GM21723 (cell line): ENCODE measurements around the gene CACNA2D4.
"Not testable (repeated sequence)": the region's sequence is repeated elsewhere in the genome, so short reads cannot be mapped to it uniquely, and the experiment has no call there.

Experiments used
- ATAC-seq: cut with Tn5 transposase; IDR thresholded peaks from one replicate; pipeline ENCODE4 v1.9.1; 2021; ENCODE audit warnings: mild to moderate bottlenecking, moderate library complexity; ENCODE audit not compliant: unreplicated experiment

CACNA2D4 gene, protein sequence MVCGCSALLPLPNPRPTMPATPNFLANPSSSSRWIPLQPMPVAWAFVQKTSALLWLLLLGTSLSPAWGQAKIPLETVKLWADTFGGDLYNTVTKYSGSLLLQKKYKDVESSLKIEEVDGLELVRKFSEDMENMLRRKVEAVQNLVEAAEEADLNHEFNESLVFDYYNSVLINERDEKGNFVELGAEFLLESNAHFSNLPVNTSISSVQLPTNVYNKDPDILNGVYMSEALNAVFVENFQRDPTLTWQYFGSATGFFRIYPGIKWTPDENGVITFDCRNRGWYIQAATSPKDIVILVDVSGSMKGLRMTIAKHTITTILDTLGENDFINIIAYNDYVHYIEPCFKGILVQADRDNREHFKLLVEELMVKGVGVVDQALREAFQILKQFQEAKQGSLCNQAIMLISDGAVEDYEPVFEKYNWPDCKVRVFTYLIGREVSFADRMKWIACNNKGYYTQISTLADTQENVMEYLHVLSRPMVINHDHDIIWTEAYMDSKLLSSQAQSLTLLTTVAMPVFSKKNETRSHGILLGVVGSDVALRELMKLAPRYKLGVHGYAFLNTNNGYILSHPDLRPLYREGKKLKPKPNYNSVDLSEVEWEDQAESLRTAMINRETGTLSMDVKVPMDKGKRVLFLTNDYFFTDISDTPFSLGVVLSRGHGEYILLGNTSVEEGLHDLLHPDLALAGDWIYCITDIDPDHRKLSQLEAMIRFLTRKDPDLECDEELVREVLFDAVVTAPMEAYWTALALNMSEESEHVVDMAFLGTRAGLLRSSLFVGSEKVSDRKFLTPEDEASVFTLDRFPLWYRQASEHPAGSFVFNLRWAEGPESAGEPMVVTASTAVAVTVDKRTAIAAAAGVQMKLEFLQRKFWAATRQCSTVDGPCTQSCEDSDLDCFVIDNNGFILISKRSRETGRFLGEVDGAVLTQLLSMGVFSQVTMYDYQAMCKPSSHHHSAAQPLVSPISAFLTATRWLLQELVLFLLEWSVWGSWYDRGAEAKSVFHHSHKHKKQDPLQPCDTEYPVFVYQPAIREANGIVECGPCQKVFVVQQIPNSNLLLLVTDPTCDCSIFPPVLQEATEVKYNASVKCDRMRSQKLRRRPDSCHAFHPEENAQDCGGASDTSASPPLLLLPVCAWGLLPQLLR

DNA sequence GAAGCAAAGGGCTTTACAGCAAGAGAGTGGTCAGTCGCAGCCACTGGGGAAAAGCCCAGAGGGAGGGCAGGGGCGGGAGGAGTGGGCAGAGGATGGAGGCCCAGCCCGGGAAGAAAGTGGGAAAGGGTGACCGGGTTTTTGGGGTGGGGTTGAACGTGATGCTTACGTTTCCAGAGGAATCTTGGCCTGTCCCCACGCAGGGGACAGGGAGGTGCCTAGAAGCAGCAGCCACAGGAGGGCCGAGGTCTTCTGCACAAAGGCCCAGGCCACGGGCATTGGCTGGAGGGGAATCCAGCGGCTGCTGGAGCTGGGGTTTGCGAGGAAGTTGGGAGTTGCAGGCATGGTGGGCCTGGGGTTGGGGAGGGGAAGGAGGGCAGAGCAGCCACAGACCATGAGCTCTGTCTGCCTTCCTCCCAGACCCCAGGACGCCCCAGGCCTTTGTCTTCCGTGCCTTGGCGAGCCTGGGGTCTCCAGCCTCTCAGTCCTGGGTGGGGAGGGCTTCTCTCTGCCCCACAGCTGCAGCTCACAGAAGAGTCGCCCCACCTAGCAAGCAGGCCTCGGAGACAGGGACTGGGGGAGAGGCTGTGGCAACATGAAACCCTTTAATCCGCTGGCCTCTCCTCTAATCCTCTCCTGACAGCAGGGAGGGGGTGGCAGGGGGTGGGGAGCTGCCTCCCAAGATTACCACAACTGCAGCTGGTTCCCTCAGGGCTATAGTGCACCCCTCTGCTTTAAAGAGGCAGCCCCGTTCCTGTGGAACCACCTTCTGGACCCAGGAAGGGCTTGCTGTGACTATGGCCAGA lies at the start of gene CACNA2D4:
Gene CACNA2D4 (minus strand): TSS at position 572 of the 803 bp plus-strand sequence. CDS start 179 bp downstream, at position 393.
- no peak for ATAC-seq

DNA sequence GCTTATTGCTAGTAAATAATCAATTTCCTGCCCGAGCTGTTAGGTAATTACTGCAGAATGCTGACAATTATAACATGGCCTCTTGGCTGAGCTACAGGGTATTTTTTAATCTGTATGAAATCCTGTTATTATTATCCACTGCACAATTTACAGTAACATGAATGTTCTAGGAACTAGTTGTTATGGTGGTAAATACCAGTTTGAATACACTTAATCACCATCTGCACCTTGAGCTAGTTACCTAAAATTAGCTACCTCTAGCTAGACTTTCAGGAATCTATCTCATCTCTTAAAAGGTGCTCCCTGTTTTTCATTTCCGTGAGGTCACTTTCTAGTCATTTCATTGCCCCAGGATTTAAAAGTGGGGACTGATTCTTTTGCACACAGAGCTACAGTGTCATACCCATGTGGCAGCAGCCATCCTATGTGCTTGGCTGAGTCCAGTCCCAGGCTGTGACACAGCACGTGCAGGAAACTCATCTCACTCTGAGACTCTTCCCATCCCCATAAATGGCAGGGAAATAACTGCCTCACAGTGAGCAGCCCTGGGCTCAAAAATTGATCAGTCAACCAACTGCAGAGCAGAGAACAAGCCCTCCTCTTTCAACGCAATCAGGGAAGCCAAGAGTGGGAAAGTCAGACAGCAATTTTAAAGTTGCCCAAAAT lies 48.2 kb upstream of the CACNA2D4 start:
- ATAC-seq: no peak

DNA sequence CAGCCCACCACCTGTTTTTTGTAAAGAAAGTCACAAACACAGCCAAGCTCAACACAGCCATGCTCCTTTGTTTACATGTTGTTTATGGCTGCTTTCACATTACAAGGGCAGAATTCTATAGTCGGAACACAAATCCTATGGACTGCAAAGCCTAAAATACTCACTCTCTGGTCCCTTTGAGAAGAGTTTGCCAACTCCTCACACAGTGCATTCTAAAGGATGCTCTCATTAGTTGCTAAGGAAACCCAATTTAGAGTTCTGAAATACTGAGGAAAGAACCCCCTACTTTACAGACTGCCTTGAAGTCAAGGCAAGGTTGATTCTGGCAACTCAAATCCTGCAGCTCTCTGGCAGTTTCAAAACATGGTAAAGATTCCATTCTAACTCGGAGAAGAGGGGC lies 47.5 kb upstream of the CACNA2D4 start:
- no peak for ATAC-seq

DNA sequence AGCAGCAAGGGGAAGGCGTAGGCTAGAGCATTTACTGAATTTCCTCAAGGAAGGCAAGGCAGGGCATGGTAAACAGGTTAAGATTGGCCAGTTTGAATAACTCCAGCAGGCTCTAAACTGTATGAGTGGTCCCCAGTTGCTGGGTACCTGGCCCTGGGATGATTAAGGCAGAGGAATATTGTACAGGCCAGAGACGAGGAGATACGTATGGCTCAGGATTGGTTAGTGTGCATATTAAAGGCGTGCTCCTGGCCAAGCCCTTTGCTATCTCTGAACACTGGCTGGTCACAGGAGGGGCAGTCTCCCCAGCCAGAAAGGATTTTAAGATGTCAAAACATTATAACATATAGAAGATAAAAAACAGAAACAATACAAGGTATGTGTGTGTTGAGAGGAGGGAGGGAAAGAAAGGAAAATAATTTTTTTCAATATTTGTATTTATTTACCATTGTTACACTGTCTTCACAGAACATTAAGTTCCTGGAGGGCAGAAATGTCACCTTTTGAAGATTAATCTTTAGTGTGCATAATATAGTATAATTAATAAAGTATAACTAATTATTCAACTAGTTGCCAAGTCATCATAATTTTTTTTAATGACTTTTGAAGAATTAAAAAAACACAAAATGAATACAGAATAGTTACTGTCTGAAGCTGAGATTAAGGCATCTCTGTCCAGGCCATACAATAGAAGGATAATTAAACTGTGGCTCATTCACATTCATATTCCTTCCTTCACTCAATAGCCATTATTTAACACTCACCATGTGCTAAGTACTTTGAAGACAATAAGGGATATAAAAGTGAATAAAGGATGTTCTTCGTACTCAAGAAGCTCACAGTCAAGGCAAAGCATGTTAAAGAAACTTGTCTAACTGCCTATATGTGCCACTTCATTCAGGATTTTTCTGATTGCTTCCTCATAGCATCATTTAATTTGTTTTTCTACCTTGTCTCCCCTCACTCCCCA lies 43.9 kb upstream of the CACNA2D4 start:
- ATAC-seq: no peak

DNA sequence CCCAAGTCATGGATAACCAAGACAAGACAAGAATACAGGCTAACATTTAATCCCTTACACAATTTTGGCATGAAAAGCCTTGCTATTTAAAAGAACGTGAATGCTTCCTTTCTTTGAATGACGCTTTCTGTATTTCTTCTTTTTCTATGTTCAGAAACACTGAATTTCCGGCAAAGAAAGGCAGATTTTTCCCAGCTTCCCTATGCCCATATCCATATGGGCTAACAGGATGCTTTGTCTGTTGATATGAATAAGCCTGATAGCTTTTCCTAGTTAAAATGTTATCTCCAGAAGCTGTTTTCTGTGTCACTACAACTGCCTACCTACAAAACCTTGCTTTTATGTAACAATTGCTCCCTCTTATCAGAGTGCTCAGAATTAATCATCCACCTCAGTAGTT lies 38.3 kb upstream of the CACNA2D4 start:
- no peak for ATAC-seq

DNA sequence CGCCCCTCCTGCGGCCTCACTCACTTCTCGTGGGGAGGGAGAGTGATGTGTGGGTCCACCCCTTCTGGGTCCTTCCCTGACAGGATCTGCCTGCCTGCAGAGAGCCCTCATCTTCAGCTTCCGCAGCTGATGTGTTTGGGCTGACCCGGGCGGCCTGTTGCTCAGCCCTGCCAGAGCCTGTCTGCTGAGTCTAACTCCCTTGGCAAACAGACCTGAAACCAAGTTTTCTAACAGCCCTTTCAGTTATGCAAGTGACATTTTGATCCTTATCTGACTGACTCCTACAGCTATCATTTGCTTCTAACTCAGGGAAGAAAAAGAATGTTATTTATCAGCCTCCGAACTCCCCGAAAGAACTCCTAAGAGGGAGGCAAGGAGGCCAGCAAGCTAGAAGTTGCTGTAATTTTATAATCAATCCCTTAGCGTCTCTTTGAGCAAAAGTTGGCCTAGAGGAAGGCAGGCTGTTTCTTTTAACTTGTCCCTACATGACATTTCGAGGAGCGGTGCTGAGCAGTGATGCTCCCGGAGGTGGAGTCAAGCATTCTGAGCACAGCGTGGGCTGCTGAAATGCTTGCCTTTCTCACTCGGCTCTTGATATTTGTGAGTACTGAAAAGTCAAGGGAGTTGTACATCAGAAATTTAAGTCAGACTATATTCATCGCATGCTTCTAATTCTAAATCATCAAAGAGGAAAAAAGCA lies 31.5 kb upstream of the CACNA2D4 start:
- no peak for ATAC-seq

DNA sequence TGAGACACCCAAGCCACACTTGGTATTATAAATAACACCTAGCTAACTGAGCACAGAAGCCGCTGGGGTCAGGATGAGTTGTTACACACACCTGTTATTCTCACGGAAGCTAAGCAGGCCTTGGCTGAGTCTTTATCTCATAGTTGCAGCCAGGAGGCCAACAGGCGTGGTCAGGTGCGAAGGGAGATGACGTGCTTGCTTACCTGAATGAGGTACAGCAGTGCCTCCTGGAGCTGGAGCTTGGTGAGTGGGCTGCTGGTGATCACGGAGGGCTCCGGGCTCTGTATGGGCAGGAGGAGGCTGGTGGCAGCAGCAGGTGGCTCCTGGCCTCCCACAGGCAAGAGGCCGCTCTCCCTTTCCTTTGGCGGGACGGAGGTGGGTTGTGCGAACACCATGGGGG lies 30.4 kb upstream of the CACNA2D4 start:
- no peak for ATAC-seq

DNA sequence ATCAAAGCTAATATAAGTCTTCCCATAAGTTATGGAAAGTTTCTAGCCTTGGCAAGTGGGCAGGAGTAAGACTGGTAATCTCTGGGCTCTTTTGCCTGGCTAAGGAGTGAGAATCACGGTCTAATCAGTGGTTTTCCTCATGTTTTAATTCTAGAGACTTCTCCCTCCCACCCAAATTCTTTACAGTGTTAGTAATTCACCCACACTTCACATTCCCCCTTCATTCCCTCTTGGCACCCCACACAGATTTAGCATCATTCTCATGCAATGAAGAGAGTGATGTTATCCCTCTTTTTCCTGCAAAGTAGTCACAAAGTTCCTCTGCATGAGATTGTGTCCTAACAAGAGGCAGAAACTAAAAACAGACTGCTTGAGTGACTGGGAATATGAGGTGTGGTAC lies 28.6 kb upstream of the CACNA2D4 start:
- ATAC-seq: no peak

DNA sequence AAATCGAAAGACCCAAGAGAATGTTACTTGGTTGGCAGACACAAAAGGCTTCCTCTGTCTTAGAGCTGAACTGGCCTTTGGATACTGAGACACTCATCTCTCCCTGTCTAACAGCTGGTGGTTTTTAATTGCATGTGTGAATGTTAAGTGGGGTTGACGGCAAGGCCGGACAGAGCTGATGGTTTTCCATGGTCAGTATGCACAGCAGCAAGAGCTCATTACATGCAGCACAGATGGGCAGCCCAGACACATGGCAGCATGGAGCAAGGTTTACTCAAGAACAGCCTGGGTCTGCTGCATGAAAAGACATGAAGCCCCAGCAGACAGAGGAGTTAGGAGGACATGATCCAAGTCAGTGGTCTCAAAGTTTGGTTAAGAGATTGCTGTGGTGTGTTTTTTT lies 27.8 kb upstream of the CACNA2D4 start:
- ATAC-seq: no peak

DNA sequence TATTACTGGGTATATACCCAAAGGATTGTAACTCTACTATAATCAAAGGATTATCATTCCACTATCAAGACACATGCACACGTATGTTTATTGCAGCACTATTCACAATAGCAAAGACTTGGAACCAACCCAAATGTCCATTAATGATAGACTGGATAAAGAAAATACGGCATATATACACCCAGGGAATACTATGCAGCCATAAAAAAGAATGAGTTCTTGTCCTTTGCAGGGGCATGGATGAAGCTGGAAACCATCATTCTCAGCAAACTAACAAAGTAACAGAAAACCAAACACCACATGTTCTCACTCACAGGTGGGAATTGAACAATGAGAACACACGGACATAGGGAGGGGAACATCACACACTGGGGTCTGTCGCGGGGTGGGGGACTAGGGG lies 27.1 kb upstream of the CACNA2D4 start:
- not testable (repeated sequence) for ATAC-seq

DNA sequence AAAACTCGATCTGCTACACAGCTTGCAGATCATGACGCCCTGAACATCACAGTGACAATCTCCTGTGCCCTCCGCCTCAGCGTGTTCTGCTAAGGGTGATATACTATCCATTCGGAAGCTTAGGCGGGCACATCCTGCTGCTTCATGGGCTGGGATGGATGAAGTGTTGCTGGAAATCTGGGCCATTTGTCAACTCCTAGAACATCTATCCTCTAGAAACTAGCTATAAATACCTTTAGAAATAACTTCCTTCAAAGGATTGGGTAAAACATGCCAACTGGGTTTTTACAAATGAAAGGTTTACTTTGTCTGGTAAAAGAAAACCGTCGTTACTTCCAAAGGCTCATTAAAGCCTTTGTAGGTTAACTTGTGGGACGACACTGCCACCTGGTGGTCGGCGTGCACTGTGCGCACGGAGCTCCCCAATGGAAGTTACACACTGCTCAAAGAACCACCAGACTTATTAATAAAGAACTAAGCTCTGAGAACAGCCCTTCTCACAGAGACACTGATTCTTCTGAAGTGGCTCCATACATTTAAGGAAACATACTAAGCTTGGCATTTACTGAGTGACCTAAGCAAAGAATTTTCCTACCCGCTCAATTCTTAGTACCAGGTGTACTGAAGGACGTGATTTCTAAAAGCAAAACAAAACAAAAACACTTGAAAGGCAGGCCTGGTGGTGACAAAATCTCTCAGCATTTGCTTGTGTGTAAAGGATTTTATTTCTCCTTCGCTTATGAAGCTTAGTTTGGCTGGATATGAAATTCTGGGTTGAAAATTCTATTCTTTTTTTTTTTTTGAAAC lies 21.6 kb upstream of the CACNA2D4 start:
- no peak for ATAC-seq

DNA sequence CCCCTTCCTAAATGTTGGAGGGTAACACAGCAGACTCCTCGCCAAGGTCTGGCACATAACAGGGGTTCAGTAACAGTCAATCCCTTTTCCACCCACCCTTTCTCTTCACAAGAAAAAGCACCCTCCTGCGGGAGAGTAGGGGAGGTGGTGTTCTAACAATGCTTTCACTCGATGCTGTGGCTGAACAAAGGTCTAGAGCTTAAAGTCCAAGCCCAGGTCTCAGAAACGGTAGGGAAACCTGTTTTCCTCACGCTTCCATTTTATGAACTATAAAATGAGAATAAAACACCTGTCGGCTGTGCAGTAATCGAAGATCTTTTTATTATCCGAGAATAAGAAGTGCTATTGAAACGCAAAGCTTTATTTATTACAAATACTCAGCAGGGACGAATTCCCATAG lies 20.9 kb upstream of the CACNA2D4 start:
- ATAC-seq: no peak

DNA sequence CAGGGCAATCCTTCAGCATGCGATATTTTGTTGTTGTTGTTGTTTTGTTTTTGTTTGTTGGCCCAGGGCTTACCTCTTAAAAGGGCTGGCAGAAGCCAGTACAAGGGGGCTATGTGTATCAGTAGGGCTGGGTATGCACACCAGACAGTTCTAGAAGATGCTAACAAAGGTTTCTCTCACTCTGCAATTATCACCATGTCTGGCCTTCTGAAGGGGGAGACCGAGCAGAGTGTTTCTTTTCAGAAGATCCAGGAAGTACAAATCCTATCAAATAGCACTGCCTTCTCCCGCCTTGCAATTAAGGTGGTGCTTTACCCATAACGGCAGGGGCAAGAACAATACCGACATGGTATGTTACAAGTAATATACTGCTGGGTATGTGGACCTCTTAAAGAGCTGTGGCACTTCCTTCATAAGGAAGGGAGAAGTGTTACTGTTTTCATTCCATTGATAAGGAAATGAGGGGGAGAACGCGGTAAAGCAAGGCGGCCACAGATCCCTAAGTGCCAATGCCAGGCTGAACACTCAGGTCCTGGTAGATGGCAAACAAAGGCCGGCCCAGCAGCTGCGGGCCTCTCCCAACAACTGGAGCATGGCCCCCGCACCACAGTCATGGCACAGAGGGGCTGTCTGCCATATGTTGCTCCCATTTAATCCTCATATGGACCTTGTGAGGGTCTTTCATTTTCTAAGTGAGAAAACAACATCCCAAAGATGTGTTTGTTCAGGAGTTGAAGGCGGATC lies 19.2 kb upstream of the CACNA2D4 start:
- ATAC-seq: no peak

DNA sequence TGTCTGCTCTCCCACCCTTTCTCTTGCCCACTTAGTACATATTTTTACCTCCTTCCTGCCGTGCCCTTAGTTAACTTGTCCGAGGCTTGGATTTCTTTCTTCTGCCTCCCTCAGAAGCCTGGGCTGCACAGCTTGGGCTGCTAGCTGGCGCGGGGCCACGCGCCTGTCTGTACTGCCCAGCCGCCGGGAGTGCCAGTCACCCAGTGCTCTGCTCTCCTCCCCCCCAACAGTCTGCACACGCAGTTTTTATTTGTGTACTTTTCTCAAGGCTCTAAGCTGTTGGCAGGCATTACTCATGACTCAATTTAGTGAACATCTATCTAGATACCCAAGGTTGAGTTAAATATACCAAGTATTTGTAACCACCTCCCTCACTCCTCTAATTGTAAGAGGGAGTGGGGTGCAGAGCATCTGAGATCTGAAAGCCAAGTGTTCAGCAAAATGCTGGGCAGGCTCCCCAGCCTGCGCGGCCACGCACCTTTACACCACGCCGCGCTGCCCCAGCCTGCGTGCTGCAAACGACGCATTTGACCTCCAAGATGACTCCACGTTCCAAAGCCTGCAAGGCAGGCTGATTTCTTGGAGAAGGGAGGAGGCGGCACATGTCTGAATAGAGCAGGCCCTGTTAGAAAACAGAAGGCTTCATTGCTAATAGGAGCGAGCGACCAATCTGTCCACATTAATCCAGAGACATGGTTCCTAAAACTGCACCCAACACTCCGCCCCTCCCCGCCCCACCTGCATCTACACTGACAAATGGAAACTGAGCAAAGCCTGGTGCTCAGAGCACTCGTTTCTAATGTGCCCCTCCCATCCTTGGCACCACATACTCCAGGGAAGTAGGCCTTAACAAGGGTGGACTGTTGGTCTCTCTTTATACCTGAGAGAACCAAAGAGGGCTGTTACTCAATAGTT lies 18.2 kb upstream of the CACNA2D4 start:
- no peak for ATAC-seq

DNA sequence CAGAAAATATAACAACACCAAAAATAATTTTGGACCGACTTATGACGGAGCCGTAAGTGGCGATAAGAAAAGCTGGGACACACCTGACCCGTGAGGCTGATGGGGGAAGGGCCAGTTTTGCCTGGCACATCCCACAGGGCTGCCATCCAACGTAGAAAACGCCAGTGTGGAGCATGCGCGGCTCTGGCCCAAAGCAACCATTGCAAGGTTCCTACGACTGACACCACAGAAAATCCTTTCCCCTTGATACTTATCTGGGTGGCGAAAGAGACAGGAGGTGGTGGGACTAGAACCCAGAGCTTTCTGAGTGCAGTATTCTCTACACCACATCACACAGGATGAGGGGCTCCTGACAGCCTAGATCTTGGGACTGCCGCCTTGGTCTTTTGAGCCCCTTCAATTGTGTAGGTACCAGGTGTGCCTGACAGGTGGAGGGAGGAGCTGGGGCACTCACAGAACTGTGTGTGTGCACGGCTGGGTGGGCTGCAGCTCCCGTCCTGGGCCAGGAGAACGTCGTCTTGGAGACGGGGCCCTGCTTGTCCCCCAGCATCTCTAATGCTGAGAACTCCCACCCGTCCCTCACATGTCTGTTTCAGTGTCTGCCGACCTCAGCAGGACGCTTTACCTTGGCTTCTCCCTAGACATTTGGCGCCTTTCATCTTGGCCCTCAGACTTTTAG lies 17.4 kb upstream of the CACNA2D4 start:
- no peak for ATAC-seq
